CD14-positive monocyte (primary cell): Measurements from ENCODE around the gene SMIM32. TPM values are rescaled to one million over a fixed set of nuclear protein-coding genes. Genes with fewer than 3 reads are reported as not detected.

Experiments used
- DNase-seq, 3 donors: peaks; one replicate each; pipeline ENCODE4 v3.0.0-alpha.2; 2011 to 2022
- H2AFZ ChIP-seq: 2 replicates; pipeline ENCODE4 v1.6.0; 2012; ENCODE audit warnings: mild to moderate bottlenecking, low read depth, low read length, inconsistent platforms; ENCODE audit not compliant: insufficient read depth, poor library complexity, severe bottlenecking
- H3K27ac ChIP-seq, 2 donors: 1 replicate in 1 of 2; 2 replicates in 1 of 2; pipeline ENCODE4 v1.5.1; 2012 to 2013; ENCODE audit warnings: low read length in 2 of 2, control low read depth in 1 of 2, inconsistent platforms in 1 of 2, low read depth in 1 of 2, mild to moderate bottlenecking in 1 of 2
- H3K27me3 ChIP-seq, 2 donors: one replicate each; pipeline versions ENCODE4 v1.6.0 to v1.6.1; 2011 to 2013; ENCODE audit warnings: low read length in 2 of 2; ENCODE audit not compliant: control insufficient read depth in 2 of 2, insufficient read depth in 2 of 2
- H3K36me3 ChIP-seq, 2 donors: replicated peaks in 1 of 2; 1 replicate in 1 of 2; 2 replicates in 1 of 2; pipeline versions ENCODE4 v1.5.1 to v1.6.1; 2012 to 2013; ENCODE audit warnings: low read length in 2 of 2, control low read depth in 1 of 2, inconsistent platforms in 1 of 2, mild to moderate bottlenecking in 1 of 2; ENCODE audit not compliant: insufficient read depth in 2 of 2, control insufficient read depth in 1 of 2
- H3K4me1 ChIP-seq, 2 donors: 1 replicate in 1 of 2; 2 replicates in 1 of 2; pipeline versions ENCODE4 v1.5.1 to v1.6.1; 2012 to 2013; ENCODE audit warnings: low read length in 2 of 2, control low read depth in 1 of 2, inconsistent platforms in 1 of 2, mild to moderate bottlenecking in 1 of 2, moderate library complexity in 1 of 2; ENCODE audit not compliant: insufficient read depth in 2 of 2, control insufficient read depth in 1 of 2
- H3K4me2 ChIP-seq: replicated peaks from 2 replicates; pipeline ENCODE3; 2012; ENCODE audit warnings: low read length, moderate library complexity, mild to moderate bottlenecking; ENCODE audit not compliant: poor library complexity, severe bottlenecking; ENCODE audit errors: extremely low read depth
- H3K4me3 ChIP-seq, 3 experiments: fragments of 200-600 bp in 1 of 3; sonication (generic) in 1 of 3; replicated peaks in 1 of 3; 1 replicate in 2 of 3; 2 replicates in 1 of 3; pipeline ENCODE4 v1.5.1; 2011 to 2013; ENCODE audit warnings: low read length in 3 of 3, mild to moderate bottlenecking in 3 of 3, control low read depth in 2 of 3, low read depth in 2 of 3, inconsistent platforms in 1 of 3, moderate library complexity in 1 of 3
- H3K79me2 ChIP-seq: 2 replicates; pipeline ENCODE4 v1.6.0; 2012; ENCODE audit warnings: mild to moderate bottlenecking, control low read depth, inconsistent platforms, low read length, moderate library complexity; ENCODE audit not compliant: insufficient read depth
- H3K9ac ChIP-seq: 2 replicates; pipeline ENCODE4 v1.6.0; 2017; ENCODE audit warnings: low read length, mild to moderate bottlenecking; ENCODE audit not compliant: insufficient read depth, poor library complexity, severe bottlenecking
- H3K9me3 ChIP-seq, 2 donors: replicated peaks in 1 of 2; 1 replicate in 1 of 2; 2 replicates in 1 of 2; pipeline versions ENCODE4 v1.5.1 to v1.6.1; 2012 to 2013; ENCODE audit warnings: low read length in 2 of 2, control low read depth in 1 of 2; ENCODE audit not compliant: control insufficient read depth in 1 of 2, insufficient read depth in 1 of 2
- H4K20me1 ChIP-seq: 2 replicates; pipeline ENCODE4 v1.6.0; 2012; ENCODE audit warnings: mild to moderate bottlenecking, low read length, control low read depth, moderate library complexity; ENCODE audit not compliant: insufficient read depth
- H3K27ac Mint-ChIP-seq, 7 donors: one replicate each; pipeline ENCODE4 v1.8.0; 2020; ENCODE audit warnings: mild to moderate bottlenecking in 7 of 7, mixed read lengths in 7 of 7, moderate library complexity in 6 of 7, inconsistent platforms in 2 of 7
- H3K27me3 Mint-ChIP-seq, 3 donors: one replicate each; pipeline ENCODE4 v1.8.0; 2021 to 2022; ENCODE audit warnings: low read depth in 3 of 3, mild to moderate bottlenecking in 3 of 3, mixed read lengths in 3 of 3, moderate library complexity in 3 of 3, inconsistent platforms in 1 of 3
- H3K36me3 Mint-ChIP-seq, 2 donors: one replicate each; pipeline ENCODE4 v1.8.0; 2020; ENCODE audit warnings: mixed read lengths in 2 of 2, inconsistent platforms in 1 of 2, mild to moderate bottlenecking in 1 of 2
- H3K4me1 Mint-ChIP-seq: one replicate; pipeline ENCODE4 v1.8.0; 2020; ENCODE audit warnings: mild to moderate bottlenecking, mixed read lengths
- H3K4me3 Mint-ChIP-seq, 2 donors: one replicate each; pipeline ENCODE4 v1.8.0; 2020; ENCODE audit warnings: mild to moderate bottlenecking in 2 of 2, mixed read lengths in 2 of 2, moderate library complexity in 1 of 2
- H3K9me3 Mint-ChIP-seq, 7 donors: one replicate each; pipeline ENCODE4 v1.8.0; 2020 to 2022; ENCODE audit warnings: mixed read lengths in 7 of 7, mild to moderate bottlenecking in 6 of 7, moderate library complexity in 6 of 7, inconsistent platforms in 2 of 7
- WGBS: methylation state at CpG from one replicate; pipeline ENCODE4 v1.1.5; 2013; ENCODE audit warnings: missing lambda C conversion rate; ENCODE audit not compliant: insufficient coverage; 5-methylcytosine and 5-hydroxymethylcytosine counted together
- intact Hi-C, 2 donors: fragments of 100-400 bp; cut with micrococcal nuclease; formaldehyde crosslinking; loops; one replicate each; pipeline versions ENCODE4 v1.15.0 to v1.15.1; 2023
- polyA plus RNA-seq, 3 donors: library from polyadenylated mRNA; depleted of rRNA in 1 of 3; unstranded in 2 of 3; stranded (reverse) in 1 of 3; fragments of 300-500 nt in 2 of 3; fragments of >200 nt in 1 of 3; fragmentation: Illumina TruSeq in 2 of 3; gene quantifications; 1 replicate in 2 of 3; 2 replicates in 1 of 3; pipeline ENCODE4 v1.2.3, GENCODE V29; 2012 to 2021
- TF ChIP-seq, protein P1 (sequence below): fragments of 200-600 bp; IDR thresholded peaks from one replicate; pipeline ENCODE4 v1.8.0; 2022; ENCODE audit warnings: antibody characterized with exemption, mild to moderate bottlenecking

The SMIM32 gene
- polyA plus RNA-seq, 3 donors, result not detected

DNA sequence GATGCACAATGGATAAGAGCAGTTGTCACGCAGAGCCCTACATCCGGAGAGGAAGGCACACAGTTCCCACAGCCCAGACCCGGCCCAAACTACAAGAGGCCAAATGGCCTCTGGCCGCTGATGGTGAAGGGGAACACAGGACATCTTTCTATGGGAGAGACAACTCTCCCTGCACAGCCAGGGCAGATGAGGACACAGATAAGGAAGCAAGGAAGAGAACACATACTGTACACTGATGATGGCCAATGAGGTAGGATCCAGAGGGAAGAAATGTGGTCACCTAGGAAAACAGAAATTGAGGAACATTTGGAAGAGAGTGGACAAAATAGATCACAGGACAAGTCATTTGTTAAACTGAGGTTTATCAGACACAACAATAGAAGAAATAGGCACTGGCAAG, 28.4 kb upstream of the SMIM32 start:
- no peaks in the 10 kb centered on the region for H4K20me1 ChIP-seq
- intact Hi-C loops, result no loop called here
- TF ChIP-seq, protein P1, sequence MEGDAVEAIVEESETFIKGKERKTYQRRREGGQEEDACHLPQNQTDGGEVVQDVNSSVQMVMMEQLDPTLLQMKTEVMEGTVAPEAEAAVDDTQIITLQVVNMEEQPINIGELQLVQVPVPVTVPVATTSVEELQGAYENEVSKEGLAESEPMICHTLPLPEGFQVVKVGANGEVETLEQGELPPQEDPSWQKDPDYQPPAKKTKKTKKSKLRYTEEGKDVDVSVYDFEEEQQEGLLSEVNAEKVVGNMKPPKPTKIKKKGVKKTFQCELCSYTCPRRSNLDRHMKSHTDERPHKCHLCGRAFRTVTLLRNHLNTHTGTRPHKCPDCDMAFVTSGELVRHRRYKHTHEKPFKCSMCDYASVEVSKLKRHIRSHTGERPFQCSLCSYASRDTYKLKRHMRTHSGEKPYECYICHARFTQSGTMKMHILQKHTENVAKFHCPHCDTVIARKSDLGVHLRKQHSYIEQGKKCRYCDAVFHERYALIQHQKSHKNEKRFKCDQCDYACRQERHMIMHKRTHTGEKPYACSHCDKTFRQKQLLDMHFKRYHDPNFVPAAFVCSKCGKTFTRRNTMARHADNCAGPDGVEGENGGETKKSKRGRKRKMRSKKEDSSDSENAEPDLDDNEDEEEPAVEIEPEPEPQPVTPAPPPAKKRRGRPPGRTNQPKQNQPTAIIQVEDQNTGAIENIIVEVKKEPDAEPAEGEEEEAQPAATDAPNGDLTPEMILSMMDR, result no peak
- peaks cover 0 to 9% of the 10 kb centered on the region in 2 donors for H3K9me3 ChIP-seq
- no peak overlapping the region for H3K9ac ChIP-seq
- H3K4me3 ChIP-seq, result no peak overlapping the region
- H3K4me1 Mint-ChIP-seq, result no peaks in the 10 kb centered on the region
- peaks cover 4 to 15% (median 13%) of the 10 kb centered on the region in 7 donors for H3K9me3 Mint-ChIP-seq
- no peak overlapping the region for H3K4me3 Mint-ChIP-seq
- H3K4me2 ChIP-seq, result no peak overlapping the region
- no peaks in the 10 kb centered on the region for H3K4me1 ChIP-seq
- no peak overlapping the region for H2AFZ ChIP-seq
- no peaks in the 10 kb centered on the region for H3K79me2 ChIP-seq
- H3K27ac ChIP-seq, result no peak overlapping the region
- no peaks in the 10 kb centered on the region for H3K36me3 ChIP-seq
- peaks cover 2 to 4% of the 10 kb centered on the region in 2 donors for H3K27me3 ChIP-seq
- no peak overlapping the region for H3K27ac Mint-ChIP-seq
- H3K27me3 Mint-ChIP-seq, result peaks cover 0 to 10% (median 5%) of the 10 kb centered on the region in 3 donors
- no peak for DNase-seq
- WGBS, result 92% methylated on average over 3 of the region's 4 CpGs
- H3K36me3 Mint-ChIP-seq, result no peaks in the 10 kb centered on the region

DNA sequence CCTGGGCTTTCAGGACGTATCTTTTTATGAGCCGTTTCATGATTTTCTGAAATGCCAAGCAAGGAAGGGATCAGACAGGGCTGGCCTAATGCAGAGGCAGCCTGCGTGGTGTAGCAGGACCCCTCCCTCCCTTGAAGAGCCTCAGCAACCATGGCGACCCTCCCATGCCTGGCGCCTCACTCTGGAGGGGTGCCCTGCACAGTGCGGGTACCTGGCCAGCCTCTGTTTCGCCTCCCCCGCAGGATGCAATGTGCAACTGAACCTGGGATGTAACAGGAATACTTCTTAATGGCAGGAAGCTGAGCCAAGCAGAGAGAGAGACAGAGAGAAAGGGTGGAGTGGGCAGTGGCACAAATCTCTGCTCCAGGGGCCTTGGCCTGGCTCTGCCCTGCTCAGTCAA, 23.3 kb upstream of the SMIM32 start:
- Histone ChIP-seq H3K79me2 (no peaks in the 10 kb centered on the region), H3K36me3 (no peaks in the 10 kb centered on the region), H3K4me3 (no peak overlapping the region), H2AFZ (no peak overlapping the region), H3K9ac (no peak overlapping the region), H3K4me1 (no peaks in the 10 kb centered on the region), H4K20me1 (no peaks in the 10 kb centered on the region), H3K9me3 (peaks cover 0 to 8% of the 10 kb centered on the region in 2 donors), H3K27me3 (no peaks in the 10 kb centered on the region), H3K27ac (no peak overlapping the region), H3K4me2 (no peak overlapping the region)
- H3K27ac Mint-ChIP-seq, result no peak overlapping the region
- DNase-seq, result no peak
- no peaks in the 10 kb centered on the region for H3K4me1 Mint-ChIP-seq
- 94% methylated on average over 5 of the region's 8 CpGs for WGBS
- intact Hi-C loops, result loop anchor here in 1 of 2 donors (10.0 kb wide), 1 partner anchor 271 kb away; no protein-coding TSS in a partner anchor
- H3K4me3 Mint-ChIP-seq, result no peak overlapping the region
- H3K27me3 Mint-ChIP-seq, result peaks cover 8 to 16% (median 9%) of the 10 kb centered on the region in 3 donors
- TF ChIP-seq, protein P1, result no peak
- H3K9me3 Mint-ChIP-seq, result peaks cover 2 to 12% (median 8%) of the 10 kb centered on the region in 7 donors
- H3K36me3 Mint-ChIP-seq, result no peaks in the 10 kb centered on the region
